Esophagus muscularis mucosa (tissue), 4 donors: ENCODE results near the gene FBXO7.

Experiments used
- CTCF ChIP-seq, 3 experiments: fragments of 200-600 bp in 2 of 3; fragments of 450-650 bp in 1 of 3; sonication (generic) in 2 of 3; IDR thresholded peaks; one replicate each; pipeline ENCODE4 v1.5.1; 2017 to 2019; ENCODE audit warnings: antibody characterized with exemption in 3 of 3, mild to moderate bottlenecking in 2 of 3, moderate library complexity in 1 of 3
- EP300 ChIP-seq: sonication (generic); formaldehyde crosslinking; IDR thresholded peaks from one replicate; pipeline ENCODE4 v1.6.1; 2017; ENCODE audit warnings: antibody characterized with exemption
- POLR2AphosphoS5 ChIP-seq, 2 donors: sonication (generic); formaldehyde crosslinking; IDR thresholded peaks; one replicate each; pipeline ENCODE4 v1.6.1; 2017; ENCODE audit warnings: antibody characterized with exemption in 2 of 2

- TF ChIP-seq POLR2AphosphoS5 (IDR thresholded peaks at IDR 0.05) = no peak
- TF ChIP-seq EP300 = no peak
- TF ChIP-seq CTCF (IDR thresholded peaks at IDR 0.05) = no peak
Observed at GRCh38 chr22:32535531-32536190, 61.0 kb downstream of the FBXO7 start.
